GM12878 (cell line): ENCODE measurements around the gene ABCF1. TPM values are rescaled to one million over a fixed set of nuclear protein-coding genes. Genes with fewer than 3 reads are reported as not detected.
A peak's percentile ranks its signal among the peaks of the same experiment; 100 is the strongest.

Source experiments
- BMI1 ChIP-seq: fragments of 450-650 bp; IDR thresholded peaks from 2 replicates; pipeline ENCODE4 v1.6.1; 2016; ENCODE audit warnings: mild to moderate bottlenecking, moderate library complexity, borderline replicate concordance
- CTCF ChIP-seq, 3 experiments: IDR thresholded peaks in 2 of 3; conservative IDR thresholded peaks in 1 of 3; 2 replicates each; pipeline ENCODE4 v1.5.1; 2011; ENCODE audit warnings: low read depth in 3 of 3, low read length in 3 of 3, mild to moderate bottlenecking in 3 of 3, control low read depth in 2 of 3, moderate library complexity in 2 of 3, inconsistent platforms in 1 of 3, mixed read lengths in 1 of 3; ENCODE audit not compliant: control insufficient read depth in 2 of 3, insufficient read depth in 1 of 3; ENCODE audit errors: extremely low read depth in 1 of 3
- CUX1 ChIP-seq: IDR thresholded peaks from 2 replicates; pipeline ENCODE4 v1.6.1; 2012; ENCODE audit warnings: improper control_type of control experiment, low read depth, low read length; ENCODE audit not compliant: insufficient replicate concordance
- FOXK2 ChIP-seq: fragments of 450-650 bp; IDR thresholded peaks from 2 replicates; pipeline ENCODE4 v1.6.1; 2017; ENCODE audit warnings: mild to moderate bottlenecking, moderate library complexity
- HDAC6 ChIP-seq: fragments of 200-600 bp; sonication (generic); IDR thresholded peaks from one replicate; pipeline ENCODE4 v1.8.0; 2017; ENCODE audit warnings: antibody characterized with exemption; ENCODE audit not compliant: unreplicated experiment
- KLF5 ChIP-seq: fragments of 450-650 bp; IDR thresholded peaks from 2 replicates; pipeline ENCODE4 v1.6.1; 2014; ENCODE audit warnings: mild to moderate bottlenecking; ENCODE audit not compliant: partially characterized antibody
- MAX ChIP-seq: IDR thresholded peaks from 2 replicates; pipeline ENCODE4 v1.6.1; 2012; ENCODE audit warnings: low read depth, low read length, improper control_type of control experiment
- NFXL1 ChIP-seq: fragments of 450-650 bp; IDR thresholded peaks from 2 replicates; pipeline ENCODE4 v1.6.1; 2017; ENCODE audit warnings: antibody characterized with exemption, mild to moderate bottlenecking, borderline replicate concordance
- POU2F2 ChIP-seq: IDR thresholded peaks from 3 replicates; pipeline ENCODE4 v1.6.1; 2011; ENCODE audit warnings: low read depth, mild to moderate bottlenecking, low read length, borderline replicate concordance
- RAD21 ChIP-seq: IDR thresholded peaks from 2 replicates; pipeline ENCODE4 v1.6.1; 2011; ENCODE audit warnings: mild to moderate bottlenecking, low read depth, low read length, moderate library complexity; ENCODE audit not compliant: insufficient read depth
- RB1 ChIP-seq: fragments of 450-650 bp; formaldehyde crosslinking; IDR thresholded peaks from 2 replicates; pipeline ENCODE4 v1.6.1; 2017; ENCODE audit warnings: mild to moderate bottlenecking, borderline replicate concordance
- RELA ChIP-seq: fragments of 450-650 bp; IDR thresholded peaks from 2 replicates; pipeline ENCODE4 v1.8.0; 2014; ENCODE audit warnings: borderline replicate concordance; ENCODE audit not compliant: partially characterized antibody
- RFX5 ChIP-seq: IDR thresholded peaks from 2 replicates; pipeline ENCODE4 v1.6.1; 2011; ENCODE audit warnings: low read depth, low read length, improper control_type of control experiment
- STAT3 ChIP-seq: IDR thresholded peaks from 2 replicates; pipeline ENCODE4 v1.6.1; 2011; ENCODE audit warnings: low read depth, low read length, improper control_type of control experiment
- SUPT20H ChIP-seq: IDR thresholded peaks from 2 replicates; pipeline ENCODE4 v1.6.1; 2011; ENCODE audit warnings: low read depth, mild to moderate bottlenecking, low read length, moderate library complexity, borderline replicate concordance; ENCODE audit not compliant: control insufficient read depth
- USF2 ChIP-seq: IDR thresholded peaks from 2 replicates; pipeline ENCODE4 v1.6.1; 2011; ENCODE audit warnings: low read depth, low read length, improper control_type of control experiment, borderline replicate concordance
- WRNIP1 ChIP-seq: IDR thresholded peaks from 2 replicates; pipeline ENCODE4 v1.6.1; 2011; ENCODE audit warnings: low read depth, low read length, improper control_type of control experiment, borderline replicate concordance
- ZBED1 ChIP-seq: IDR thresholded peaks from 2 replicates; pipeline ENCODE4 v1.6.1; 2016; ENCODE audit warnings: borderline replicate concordance
- ZNF274 ChIP-seq: IDR thresholded peaks from one replicate; pipeline ENCODE4 v1.8.0; 2011; ENCODE audit not compliant: insufficient read length, insufficient read depth
- ZSCAN29 ChIP-seq: fragments of 450-650 bp; IDR thresholded peaks from 2 replicates; pipeline ENCODE4 v1.6.1; 2017; ENCODE audit warnings: mild to moderate bottlenecking, moderate library complexity
- ZZZ3 ChIP-seq: IDR thresholded peaks from 2 replicates; pipeline ENCODE4 v1.6.1; 2011; ENCODE audit warnings: low read depth; ENCODE audit not compliant: control insufficient read depth, insufficient read length
- polyA plus RNA-seq, 11 experiments: library from polyadenylated mRNA; depleted of rRNA in 4 of 11; unstranded in 6 of 11; stranded (reverse) in 5 of 11; fragments of >200 nt; fragmentation: Nextera tagmentation in 4 of 11; fragmentation: Illumina TruSeq in 1 of 11; extraction: Ambion mirVana in 4 of 11; extraction: Trizol in 1 of 11; gene quantifications; 1 replicate in 1 of 11; 2 replicates in 10 of 11; pipeline versions ENCODE4 v1.2.1 to v1.2.3, GENCODE V29; 2011 to 2016; ENCODE audit warnings: inconsistent platforms in 2 of 11, missing spikeins in 2 of 11, low read depth in 1 of 11
- total RNA-seq, 4 experiments: library from RNA; depleted of rRNA in 3 of 4; stranded (reverse); fragments of >200 nt in 3 of 4; fragmentation: Illumina TruSeq in 1 of 4; extraction: Trizol in 1 of 4; gene quantifications; 2 replicates each; pipeline versions ENCODE4 v1.2.1 to v1.2.3, GENCODE V29; 2013 to 2021

Gene ABCF1
- total and polyA plus RNA-seq, 10 of the 15 experiments (the other 5 are each of a cell fraction or from before 2014, with no cell fraction given) = 21.3 to 79.6 (median 55.9) TPM

GRCh38 chr6:30541515-30542403 lies 29.5 kb upstream of the ABCF1 start (continued):
- no peak for TF ChIP-seq POU2F2
- TF ChIP-seq RFX5 = no peak
- no peak for TF ChIP-seq ZNF274
- TF ChIP-seq RB1 = peak; percentile 85; the same call in 1 of the 2 replicates
- no peak for TF ChIP-seq USF2
- TF ChIP-seq BMI1 = 0 out of 2 replicates have a peak, but pooled peaks have one; percentile 16
- no peak for TF ChIP-seq SUPT20H
- TF ChIP-seq HDAC6 = no peak
- no peak for TF ChIP-seq FOXK2
- 0 out of 2 replicates have a peak, but pooled peaks have one; percentile 34 for TF ChIP-seq MAX
- TF ChIP-seq RELA = peak; percentile 27
- TF ChIP-seq ZZZ3 = no peak
- no peak for TF ChIP-seq NFXL1
- no peak for TF ChIP-seq CUX1
- TF ChIP-seq ZBED1 = no peak
- TF ChIP-seq STAT3 = no peak
- TF ChIP-seq WRNIP1 = peak; percentile 84; the same call in 1 of the 2 replicates
- no peak for TF ChIP-seq KLF5
- peak; percentile 94 to 99 (median 96) for TF ChIP-seq CTCF (IDR thresholded peaks at IDR 0.05 in 2 of 3, conservative IDR thresholded peaks at IDR 0.05 in 1 of 3; ENCODE audit: control insufficient read depth in 2 of 3, extremely low read depth in 1 of 3, insufficient read depth in 1 of 3, low read depth in 3 of 3, low read length in 3 of 3)
- TF ChIP-seq RAD21 = peak; percentile 68
- TF ChIP-seq ZSCAN29 = no peak
